GM18505 (cell line): ENCODE measurements around the gene FBXL17.

Experiments used
- ATAC-seq: cut with Tn5 transposase; IDR thresholded peaks from one replicate; pipeline ENCODE4 v1.9.1; 2021; ENCODE audit not compliant: unreplicated experiment
- POLR2A ChIP-seq: IDR thresholded peaks from 4 replicates; pipeline ENCODE4 v1.6.1; 2011; ENCODE audit warnings: borderline replicate concordance; ENCODE audit not compliant: insufficient read depth, insufficient read length; ENCODE audit errors: extremely low read depth

The FBXL17 gene

DNA sequence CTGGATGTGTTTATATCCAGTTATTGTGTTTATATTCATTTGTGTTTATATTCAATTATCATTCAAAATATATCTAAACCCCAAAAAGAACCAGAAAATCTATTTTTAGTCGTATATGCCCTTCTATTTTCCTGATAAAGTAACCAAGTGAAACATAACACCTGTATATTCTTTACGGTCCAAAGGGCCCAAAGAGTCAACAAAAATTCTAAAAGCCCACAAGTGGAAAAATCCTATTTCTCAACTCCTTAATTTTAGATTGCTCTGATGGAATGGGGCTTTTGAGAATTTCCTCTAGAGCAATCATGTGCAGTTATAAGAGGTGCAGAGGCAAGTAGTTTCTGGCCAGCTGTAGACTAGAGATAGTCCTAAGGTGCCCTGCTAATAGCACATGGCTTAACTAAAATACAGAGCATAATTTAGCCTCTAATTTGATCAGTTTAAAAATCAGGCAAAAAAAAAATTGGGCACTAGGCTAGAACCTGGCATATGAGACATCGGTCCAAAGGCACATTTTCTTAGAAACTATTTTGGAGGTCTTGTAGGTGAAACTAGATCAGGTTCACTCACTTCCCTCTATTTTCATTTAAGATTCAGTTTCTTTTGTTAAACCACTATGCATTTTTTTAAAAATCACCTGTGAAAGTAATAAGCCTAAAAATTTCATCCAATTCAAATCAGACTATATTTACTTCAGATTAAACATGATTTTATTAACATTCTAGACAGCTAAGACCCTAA is 256.0 kb downstream of the FBXL17 start:
- no peak for ATAC-seq
- no peak for TF ChIP-seq POLR2A

DNA sequence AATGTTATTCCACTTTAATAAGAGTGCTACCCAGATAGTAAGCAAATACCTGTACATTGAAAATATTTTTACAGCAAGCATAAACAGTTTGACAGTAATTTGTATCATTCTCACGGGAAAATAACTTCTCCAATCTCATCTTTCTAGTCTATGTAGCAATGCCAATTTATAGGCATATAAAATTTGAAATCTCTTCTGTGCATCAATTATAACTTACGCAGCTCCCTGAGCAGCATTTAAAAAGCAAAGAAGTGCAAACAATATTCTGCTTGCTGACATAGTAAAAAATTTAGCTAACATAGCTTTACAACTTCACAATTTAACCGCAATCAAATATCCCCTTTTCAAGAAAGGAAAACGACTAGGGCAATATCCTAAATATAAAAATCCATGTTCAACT is 257.3 kb downstream of the FBXL17 start:
- TF ChIP-seq POLR2A, result no peak
- ATAC-seq, result no peak

DNA sequence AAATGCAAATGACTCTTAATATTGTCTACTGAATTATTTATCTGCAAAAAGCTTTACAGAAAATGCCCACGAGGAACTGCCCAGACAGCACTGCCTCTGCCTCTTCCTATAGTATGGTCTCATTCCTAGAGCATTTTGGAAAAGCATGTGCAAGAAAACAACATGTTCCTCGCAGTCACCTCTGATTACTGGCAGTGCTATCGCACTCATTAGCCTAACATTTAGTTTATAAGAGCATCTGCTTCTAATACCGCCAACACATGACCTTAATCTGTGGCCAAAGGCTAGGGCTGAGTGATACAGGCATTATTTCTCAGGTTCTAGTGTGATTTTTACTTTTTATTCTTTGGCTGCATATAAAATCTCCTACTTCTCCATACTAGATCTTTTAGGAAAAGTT is 259.2 kb downstream of the FBXL17 start:
- no peak for ATAC-seq
- TF ChIP-seq POLR2A, result no peak

- no peak for ATAC-seq
- TF ChIP-seq POLR2A, result no peak
Observed at GRCh38 chr5:108118813-108119514, 262.9 kb downstream of the FBXL17 start.

- ATAC-seq, result no peak
- no peak for TF ChIP-seq POLR2A
Observed at GRCh38 chr5:108115673-108116072, 266.2 kb downstream of the FBXL17 start.

DNA sequence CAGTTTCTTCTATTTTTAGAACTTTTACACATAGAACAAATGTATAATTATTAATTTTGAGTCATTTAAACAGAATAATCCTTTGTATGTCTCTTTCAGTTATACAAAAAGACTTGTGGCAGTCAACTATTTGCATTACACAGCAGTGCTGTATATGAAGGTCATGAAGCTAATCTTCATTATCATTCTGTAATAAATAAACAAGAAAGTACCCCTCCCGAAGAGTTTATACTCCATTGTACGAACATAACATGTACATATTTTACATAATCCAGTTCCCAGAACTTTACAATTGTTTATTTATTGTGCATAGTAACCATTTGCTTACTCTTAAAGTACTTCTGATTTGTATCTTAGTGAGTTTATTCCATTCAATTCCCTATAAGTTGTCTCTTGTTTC is 267.9 kb downstream of the FBXL17 start:
- TF ChIP-seq POLR2A, result no peak
- no peak for ATAC-seq

GRCh38 chr5:108111736-108112135 is 270.2 kb downstream of the FBXL17 start:
- ATAC-seq, result no peak
- TF ChIP-seq POLR2A, result no peak

- no peak for TF ChIP-seq POLR2A
- ATAC-seq, result no peak
Observed at GRCh38 chr5:108109059-108109458, 272.8 kb downstream of the FBXL17 start.

DNA sequence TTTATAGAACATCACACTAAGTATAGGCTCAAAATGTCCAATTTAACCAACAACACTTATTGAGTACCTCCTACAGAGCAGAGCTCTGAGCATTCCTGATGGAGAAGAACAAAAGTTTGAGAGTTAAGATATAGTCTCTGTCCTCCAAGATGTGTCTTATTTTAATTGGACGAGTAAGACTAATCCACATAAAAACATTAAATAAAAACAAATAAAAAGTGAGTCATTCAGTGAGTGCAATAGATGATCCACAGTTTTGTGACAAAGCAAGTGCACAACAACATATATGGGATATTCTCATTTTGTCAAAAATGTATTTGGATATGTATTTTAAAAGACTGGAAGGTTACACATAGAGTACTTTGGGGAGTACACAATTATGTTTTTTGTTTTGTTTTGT is 277.4 kb downstream of the FBXL17 start:
- no peak for TF ChIP-seq POLR2A
- no peak for ATAC-seq

DNA sequence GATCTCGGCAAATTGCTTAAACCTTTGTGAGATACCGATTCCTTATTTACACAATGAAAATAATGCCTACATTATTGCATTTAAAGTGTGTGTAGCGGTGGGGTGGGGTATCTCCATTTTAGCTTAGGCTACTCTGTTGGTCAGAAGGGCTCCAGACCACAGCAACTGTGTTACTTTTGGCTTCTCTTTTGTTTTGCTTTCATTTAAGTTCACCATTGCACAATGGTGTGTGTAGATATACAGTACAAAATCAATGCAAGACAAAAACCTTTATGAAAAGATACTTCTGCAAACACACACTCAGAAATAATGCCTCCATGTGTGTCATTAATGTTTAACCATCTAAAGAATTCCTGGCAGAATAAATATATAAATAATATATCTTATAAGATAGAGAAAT is 279.4 kb downstream of the FBXL17 start:
- no peak for TF ChIP-seq POLR2A
- no peak for ATAC-seq

DNA sequence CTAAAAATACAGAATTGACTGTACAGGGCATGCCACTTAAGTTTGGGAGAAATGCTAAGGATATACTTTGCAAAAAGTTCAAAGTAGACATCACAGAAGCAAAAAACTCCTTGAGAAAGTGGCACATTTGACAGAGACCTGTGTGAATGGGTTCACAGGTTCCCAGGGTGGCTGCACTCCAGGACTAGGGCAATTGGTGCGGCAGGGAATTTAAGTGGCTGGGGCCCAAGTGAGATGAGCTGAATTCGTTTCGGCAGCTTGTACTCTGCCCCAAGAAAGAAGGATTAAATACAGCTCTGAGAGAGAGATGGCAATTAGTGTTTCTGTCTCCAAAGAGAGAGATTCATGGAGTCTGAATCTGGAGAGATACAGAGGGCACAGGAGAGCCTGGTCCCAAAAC is 280.1 kb downstream of the FBXL17 start:
- no peak for TF ChIP-seq POLR2A
- no peak for ATAC-seq

DNA sequence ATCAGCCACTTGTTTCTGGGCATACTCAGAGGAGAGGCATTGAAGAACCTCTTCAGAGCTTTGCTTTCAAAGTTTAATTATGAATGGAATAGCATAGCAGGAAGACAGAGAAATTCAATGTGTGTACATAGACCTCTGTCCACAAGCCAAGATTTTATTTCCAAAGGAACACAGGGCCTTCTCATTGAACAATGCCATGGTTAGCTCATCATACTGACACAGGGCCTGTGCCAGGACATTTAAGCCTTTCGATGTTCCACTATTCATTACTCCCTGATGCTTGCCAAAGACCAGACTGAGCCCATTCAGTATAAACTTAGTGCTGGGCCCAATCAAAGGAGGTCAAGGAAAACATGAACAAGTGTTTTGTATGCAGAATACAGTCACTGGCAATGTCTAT is 280.8 kb downstream of the FBXL17 start:
- ATAC-seq, result no peak
- no peak for TF ChIP-seq POLR2A

DNA sequence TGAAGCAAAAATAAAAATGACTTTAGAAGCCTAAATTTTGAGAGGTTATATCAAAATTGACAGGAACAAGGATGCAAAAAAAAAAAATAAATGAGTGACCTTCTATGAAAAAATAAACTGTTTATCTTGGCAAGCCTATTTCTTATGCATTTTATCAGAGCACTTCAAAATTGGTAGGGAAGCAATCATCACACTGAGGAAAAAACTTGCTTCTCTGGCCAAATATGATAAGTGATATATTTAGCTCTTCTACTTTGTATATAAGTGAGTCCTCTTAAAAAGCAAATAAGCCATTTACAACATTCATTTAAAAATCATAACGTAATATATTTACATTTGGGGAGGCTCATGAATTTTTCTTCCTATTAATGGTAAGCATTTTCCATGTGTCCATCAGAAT is 287.1 kb downstream of the FBXL17 start:
- no peak for ATAC-seq

GRCh38 chr5:108093186-108093585 is 288.7 kb downstream of the FBXL17 start:
- no peak for ATAC-seq
- TF ChIP-seq POLR2A, result no peak

More for the DNA sequence above, 287.1 kb downstream of the FBXL17 start:
- TF ChIP-seq POLR2A, result no peak
